MM.1S (cell line): ENCODE measurements around the gene DECR2.
A peak's percentile ranks its signal among the peaks of the same experiment; 100 is the strongest.
"Not testable (repeated sequence)": the region's sequence is repeated elsewhere in the genome, so short reads cannot be mapped to it uniquely, and the experiment has no call there.

Source experiments
- DNase-seq: peaks from one replicate; pipeline ENCODE4 v3.0.0-alpha.2; 2015
- H2AFZ ChIP-seq: fragments of 300-600 bp; sonication (generic); 2 replicates; pipeline ENCODE4 v1.6.0; 2016; ENCODE audit warnings: antibody characterized with exemption, low read length
- H3F3A ChIP-seq: fragments of 300-600 bp; sonication (generic); 2 replicates; pipeline ENCODE4 v1.6.1; 2016; ENCODE audit warnings: mild to moderate bottlenecking, antibody characterized with exemption, low read length, moderate library complexity, mixed read lengths; ENCODE audit not compliant: insufficient read depth
- H3K27ac ChIP-seq: fragments of 300-600 bp; sonication (generic); 2 replicates; pipeline ENCODE4 v1.5.1; 2016; ENCODE audit warnings: mild to moderate bottlenecking, low read length
- H3K27me3 ChIP-seq: fragments of 300-600 bp; sonication (generic); replicated peaks from 2 replicates; pipeline ENCODE4 v1.6.0; 2016; ENCODE audit warnings: low read length; ENCODE audit not compliant: insufficient read depth
- H3K36me3 ChIP-seq: fragments of 300-600 bp; sonication (generic); replicated peaks from 2 replicates; pipeline ENCODE4 v1.6.1; 2016; ENCODE audit warnings: mild to moderate bottlenecking, low read length, mixed read lengths; ENCODE audit not compliant: insufficient read depth
- H3K4me1 ChIP-seq: fragments of 300-600 bp; sonication (generic); 2 replicates; pipeline ENCODE4 v1.6.1; 2016; ENCODE audit warnings: low read length, mixed read lengths
- H3K4me2 ChIP-seq: fragments of 300-600 bp; sonication (generic); 2 replicates; pipeline ENCODE4 v1.6.0; 2016; ENCODE audit warnings: low read depth, low read length
- H3K4me3 ChIP-seq: fragments of 300-600 bp; sonication (generic); 2 replicates; pipeline ENCODE4 v1.5.1; 2016; ENCODE audit warnings: low read length, mixed read lengths
- H3K79me2 ChIP-seq: fragments of 300-600 bp; sonication (generic); 2 replicates; pipeline ENCODE4 v1.6.1; 2016; ENCODE audit warnings: mixed run types, low read length, mixed read lengths
- H3K9ac ChIP-seq: fragments of 300-600 bp; sonication (generic); 2 replicates; pipeline ENCODE4 v1.6.1; 2016; ENCODE audit warnings: low read length, mixed read lengths
- H3K9me2 ChIP-seq: fragments of 300-600 bp; sonication (generic); replicated peaks from 2 replicates; pipeline ENCODE4 v1.6.1; 2016; ENCODE audit warnings: mild to moderate bottlenecking, low read length, mixed read lengths; ENCODE audit not compliant: insufficient read depth
- H3K9me3 ChIP-seq: fragments of 300-600 bp; sonication (generic); replicated peaks from 2 replicates; pipeline ENCODE4 v1.6.1; 2016; ENCODE audit warnings: mild to moderate bottlenecking, low read length, mixed read lengths; ENCODE audit not compliant: insufficient read depth
- H4K20me1 ChIP-seq: fragments of 300-600 bp; sonication (generic); 2 replicates; pipeline ENCODE4 v1.6.1; 2016; ENCODE audit warnings: mild to moderate bottlenecking, low read length, moderate library complexity, mixed read lengths; ENCODE audit not compliant: insufficient read depth
- EZH2 ChIP-seq: fragments of 300-600 bp; sonication (generic); optimal IDR thresholded peaks from 2 replicates; pipeline ENCODE3; 2017; ENCODE audit warnings: low read depth, mild to moderate bottlenecking, antibody characterized with exemption, low read length, mixed read lengths
- EZH2phosphoT487 ChIP-seq: fragments of 300-600 bp; sonication (generic); IDR thresholded peaks from 2 replicates; pipeline ENCODE4 v1.6.1; 2018; ENCODE audit warnings: antibody characterized with exemption, low read length
- TF ChIP-seq, protein P1 (sequence below): fragments of 300-600 bp; sonication (generic); IDR thresholded peaks from 2 replicates; pipeline ENCODE4 v1.5.1; 2016; ENCODE audit warnings: antibody characterized with exemption, low read length, mixed read lengths

The DECR2 gene

DNA sequence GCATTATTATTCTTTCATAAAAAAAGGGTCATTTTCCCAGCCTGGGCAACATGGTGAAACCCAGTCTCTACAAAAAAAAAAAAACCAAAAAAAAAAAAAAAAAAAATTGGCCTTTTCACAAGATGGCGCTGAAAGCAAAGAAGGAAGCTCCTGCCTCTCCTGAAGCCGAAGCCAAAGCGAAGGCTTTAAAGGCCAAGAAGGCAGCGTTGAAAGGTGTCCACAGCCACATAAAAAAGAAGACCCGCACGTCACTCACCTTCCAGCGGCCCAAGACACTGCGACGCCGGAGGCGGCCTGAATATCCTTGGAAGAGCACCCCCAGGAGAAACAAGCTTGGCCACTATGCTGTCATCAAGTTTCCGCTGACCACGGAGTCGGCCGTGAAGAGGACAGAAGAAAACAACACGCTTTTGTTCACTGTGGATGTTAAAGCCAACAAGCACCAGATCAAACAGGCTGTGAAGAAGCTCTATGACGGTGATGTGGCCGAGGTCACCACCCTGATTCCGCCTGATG is 15.0 kb upstream of the DECR2 start:
- H3K4me2 ChIP-seq: peak overlapping the region; percentile 71; the same call in 1 of the 2 replicates
- H3K27ac ChIP-seq: peak overlapping the region; percentile 63; the same call in 1 of the 2 replicates
- H3K4me3 ChIP-seq: no peak overlapping the region
- H3K9me2 ChIP-seq: no peaks in the 10 kb centered on the region
- no peaks in the 10 kb centered on the region for H3K9me3 ChIP-seq
- H2AFZ ChIP-seq: peak overlapping the region; percentile 27
- H3K27me3 ChIP-seq: no peaks in the 10 kb centered on the region
- H3K36me3 ChIP-seq: no peaks in the 10 kb centered on the region
- peaks cover 3% of the 10 kb centered on the region; the same call in 1 of the 2 replicates for H3K79me2 ChIP-seq
- H3F3A ChIP-seq: peaks cover 13% of the 10 kb centered on the region
- H3K4me1 ChIP-seq: peaks cover 17% of the 10 kb centered on the region
- TF ChIP-seq EZH2: no peak
- DNase-seq: peak; percentile 59
- H3K9ac ChIP-seq: peak overlapping the region; percentile 21; the same call in 1 of the 2 replicates
- H4K20me1 ChIP-seq: no peaks in the 10 kb centered on the region

DNA sequence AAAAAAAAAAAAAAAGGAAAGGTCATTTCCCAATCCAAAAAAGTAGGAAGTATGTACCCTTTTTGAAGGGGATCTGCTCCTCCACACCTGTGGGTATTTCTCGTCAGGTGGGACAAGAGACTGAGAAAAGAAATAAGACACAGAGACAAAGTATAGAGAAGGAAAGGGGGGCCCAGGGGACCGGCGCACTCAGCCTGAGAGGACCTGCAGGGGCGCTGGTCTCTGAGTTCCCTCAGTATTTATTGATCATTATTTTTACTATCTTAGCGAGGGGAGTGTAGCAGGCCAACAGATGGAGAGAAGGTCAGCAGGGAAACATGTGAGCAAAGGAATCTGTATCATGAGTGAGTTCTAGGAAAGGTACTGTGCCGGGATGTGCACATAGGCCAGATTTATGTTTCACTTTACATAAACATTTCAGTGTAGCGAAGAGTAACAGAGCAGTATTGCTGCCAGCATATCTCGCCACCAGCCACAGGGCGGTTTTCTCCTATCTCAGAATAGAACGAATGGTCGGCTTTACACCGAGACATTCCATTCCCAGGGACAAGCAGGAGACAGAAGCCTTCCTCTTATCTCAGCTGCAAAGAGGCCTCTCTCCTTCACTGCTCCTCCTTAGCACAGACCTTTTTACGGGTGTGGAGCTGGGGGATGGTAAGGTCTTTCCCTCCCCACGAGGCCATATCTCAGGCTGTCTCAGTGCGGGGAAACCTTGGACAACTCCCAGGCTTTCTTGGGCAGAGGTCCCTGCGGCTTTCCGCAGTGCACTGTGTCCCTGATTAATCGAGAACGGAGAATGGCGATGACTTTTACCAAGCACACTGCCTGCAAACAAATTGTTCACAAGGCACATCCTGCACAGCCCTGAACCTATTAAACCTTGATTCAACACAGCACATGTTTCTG is 13.7 kb upstream of the DECR2 start:
- not testable (repeated sequence) for H3K9ac ChIP-seq, H3K27me3 ChIP-seq, H3K9me2 ChIP-seq, DNase-seq, H3K9me3 ChIP-seq, H3K27ac ChIP-seq, H4K20me1 ChIP-seq, H3K4me3 ChIP-seq, H3K4me2 ChIP-seq, H3K36me3 ChIP-seq, H3K79me2 ChIP-seq, H2AFZ ChIP-seq
- Histone ChIP-seq H3K4me1 (peaks cover 22% of the 10 kb centered on the region), H3F3A (peaks cover 18% of the 10 kb centered on the region)

DNA sequence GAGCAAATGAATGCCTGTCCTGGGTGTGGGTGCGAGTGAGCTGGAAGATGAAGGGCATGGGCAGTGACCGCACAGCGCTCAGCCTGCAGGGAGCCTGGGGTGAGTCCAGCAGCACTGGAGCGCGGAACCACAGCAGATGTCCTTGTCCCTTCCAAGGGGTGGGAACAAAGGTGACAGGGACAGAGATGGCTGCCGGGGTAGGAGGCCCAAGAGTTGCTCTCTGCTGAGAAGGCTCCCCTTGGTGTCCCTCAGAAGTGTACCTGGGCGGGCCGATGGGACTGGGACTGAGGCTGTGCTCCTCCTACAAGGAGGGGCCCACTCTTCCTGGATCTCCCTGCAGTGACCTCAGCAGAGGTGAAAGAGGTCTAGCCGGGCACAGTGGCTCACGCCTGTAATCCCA is 12.3 kb upstream of the DECR2 start:
- DNase-seq: no peak
- no peak overlapping the region for H3K4me3 ChIP-seq
- H3K36me3 ChIP-seq: no peaks in the 10 kb centered on the region
- no peaks in the 10 kb centered on the region for H3K79me2 ChIP-seq
- TF ChIP-seq, protein P1, sequence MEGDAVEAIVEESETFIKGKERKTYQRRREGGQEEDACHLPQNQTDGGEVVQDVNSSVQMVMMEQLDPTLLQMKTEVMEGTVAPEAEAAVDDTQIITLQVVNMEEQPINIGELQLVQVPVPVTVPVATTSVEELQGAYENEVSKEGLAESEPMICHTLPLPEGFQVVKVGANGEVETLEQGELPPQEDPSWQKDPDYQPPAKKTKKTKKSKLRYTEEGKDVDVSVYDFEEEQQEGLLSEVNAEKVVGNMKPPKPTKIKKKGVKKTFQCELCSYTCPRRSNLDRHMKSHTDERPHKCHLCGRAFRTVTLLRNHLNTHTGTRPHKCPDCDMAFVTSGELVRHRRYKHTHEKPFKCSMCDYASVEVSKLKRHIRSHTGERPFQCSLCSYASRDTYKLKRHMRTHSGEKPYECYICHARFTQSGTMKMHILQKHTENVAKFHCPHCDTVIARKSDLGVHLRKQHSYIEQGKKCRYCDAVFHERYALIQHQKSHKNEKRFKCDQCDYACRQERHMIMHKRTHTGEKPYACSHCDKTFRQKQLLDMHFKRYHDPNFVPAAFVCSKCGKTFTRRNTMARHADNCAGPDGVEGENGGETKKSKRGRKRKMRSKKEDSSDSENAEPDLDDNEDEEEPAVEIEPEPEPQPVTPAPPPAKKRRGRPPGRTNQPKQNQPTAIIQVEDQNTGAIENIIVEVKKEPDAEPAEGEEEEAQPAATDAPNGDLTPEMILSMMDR: no peak
- TF ChIP-seq EZH2: no peak
- no peak for TF ChIP-seq EZH2phosphoT487
- no peak overlapping the region for H3K9ac ChIP-seq
- no peak overlapping the region for H2AFZ ChIP-seq
- H3K4me1 ChIP-seq: peaks cover 19% of the 10 kb centered on the region
- no peaks in the 10 kb centered on the region for H4K20me1 ChIP-seq
- no peaks in the 10 kb centered on the region for H3K9me2 ChIP-seq
- no peak overlapping the region for H3K27ac ChIP-seq
- no peaks in the 10 kb centered on the region for H3K27me3 ChIP-seq
- peaks cover 18% of the 10 kb centered on the region for H3F3A ChIP-seq
- H3K9me3 ChIP-seq: no peaks in the 10 kb centered on the region
- H3K4me2 ChIP-seq: no peak overlapping the region

DNA sequence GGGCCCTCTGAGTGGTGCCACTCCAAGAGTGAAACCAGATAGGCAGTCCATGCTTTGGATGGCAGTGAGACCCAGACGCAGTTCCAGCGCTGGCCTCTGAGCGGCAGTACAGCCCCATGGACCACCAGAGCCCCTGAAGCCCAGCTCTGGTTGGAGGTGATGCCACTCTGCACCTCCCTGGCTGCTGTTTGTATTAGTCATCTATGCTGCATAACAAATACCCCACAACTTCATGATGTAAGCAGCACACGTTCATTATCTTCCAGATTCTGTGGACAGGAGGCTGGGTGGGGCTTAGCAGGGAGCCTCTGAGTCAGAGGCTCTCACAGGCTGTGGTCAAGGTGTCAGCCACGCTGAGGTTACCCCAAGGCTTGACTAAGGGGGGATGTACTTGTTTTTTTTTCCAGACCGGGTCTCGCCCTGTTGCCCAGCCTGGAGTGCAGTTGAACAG is 9.8 kb upstream of the DECR2 start:
- Histone ChIP-seq H3K9ac (no peak overlapping the region), H3K36me3 (no peaks in the 10 kb centered on the region), H3F3A (peaks cover 10% of the 10 kb centered on the region), H4K20me1 (no peaks in the 10 kb centered on the region), H3K4me3 (no peak overlapping the region), H2AFZ (no peak overlapping the region), H3K27ac (no peak overlapping the region), H3K4me2 (no peak overlapping the region), H3K27me3 (no peaks in the 10 kb centered on the region), H3K9me3 (no peaks in the 10 kb centered on the region), H3K79me2 (no peaks in the 10 kb centered on the region), H3K4me1 (peaks cover 10% of the 10 kb centered on the region), H3K9me2 (no peaks in the 10 kb centered on the region)
- peak; percentile 57 for DNase-seq
- TF ChIP-seq EZH2phosphoT487 (no peak), EZH2 (no peak)
- TF ChIP-seq, protein P1: peak; percentile 78
